Hematopoietic multipotent progenitor cell treated with erythropoietin and hydrocortisone succinate and interleukin-3 and kit ligand, for 8 days (in vitro differentiated cells): ENCODE data around the gene TRIM47.

Experiments used
- DNase-seq: peaks from one replicate; pipeline ENCODE4 v3.0.0-alpha.2; 2015

TRIM47 gene

GRCh38 chr17:75845058-75845711 is 33.2 kb downstream of the TRIM47 start:
- peak; percentile 97 for DNase-seq

GRCh38 chr17:75844530-75845057 is 33.8 kb downstream of the TRIM47 start:
- DNase-seq: peak; percentile 64

- peak; percentile 84 for DNase-seq
Measured at GRCh38 chr17:75843577-75844529, 34.5 kb downstream of the TRIM47 start, which contains the start of gene UNC13D. UNC13D (minus strand) TSS chr17:75844404; CDS start chr17:75844337, 67 bp downstream.

DNA sequence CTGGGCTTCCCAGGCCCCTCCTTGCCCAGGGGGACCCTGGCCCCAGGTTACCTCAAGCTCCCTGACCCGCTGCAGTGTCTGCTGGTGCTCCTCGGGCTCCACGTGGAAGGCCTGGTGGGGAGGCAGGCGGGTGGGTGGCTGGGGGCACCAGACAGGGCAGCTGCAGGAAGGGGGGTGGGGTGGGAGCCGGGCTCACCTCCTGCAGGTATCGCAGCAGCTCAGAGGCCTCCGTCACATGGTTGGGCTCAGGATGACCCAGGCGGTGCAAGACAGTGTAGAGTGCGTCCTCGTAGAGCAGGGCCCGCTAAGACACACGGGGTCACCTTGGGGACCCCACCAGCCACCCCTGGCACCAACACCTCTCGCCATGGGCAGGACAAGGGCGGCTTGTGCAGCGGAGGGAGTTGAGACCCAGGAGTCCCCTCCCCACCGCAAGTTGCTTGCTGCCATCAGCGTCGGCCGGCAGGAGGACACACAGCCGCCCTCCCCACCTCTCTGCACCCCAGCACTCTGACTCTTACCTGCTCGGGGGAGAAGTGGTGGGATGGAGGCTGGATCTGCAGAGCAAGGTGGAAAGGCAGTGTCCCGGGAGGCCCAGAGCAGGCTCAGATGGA is 35.3 kb downstream of the TRIM47 start:
- peak; percentile 27 for DNase-seq

DNA sequence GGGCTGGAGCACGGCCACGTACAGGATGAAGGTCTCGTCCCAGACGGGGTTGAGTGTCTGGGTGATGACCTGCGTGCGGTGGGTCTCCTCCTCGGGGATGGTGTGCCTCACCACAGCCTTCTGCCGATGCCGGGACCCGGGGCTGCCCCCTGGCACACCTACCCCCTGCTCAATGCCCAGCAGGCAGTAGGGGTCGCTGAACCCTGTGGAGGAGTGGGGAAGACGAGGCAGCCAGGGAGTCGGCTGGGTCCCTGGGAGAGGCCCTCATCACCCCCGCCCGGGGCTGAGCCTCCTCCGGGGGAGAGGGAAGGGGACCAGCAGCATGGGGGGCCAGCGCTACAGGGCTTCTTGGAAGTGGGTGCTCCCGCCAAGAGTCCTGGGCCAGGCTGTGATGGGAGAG is 36.0 kb downstream of the TRIM47 start:
- no peak for DNase-seq

DNA sequence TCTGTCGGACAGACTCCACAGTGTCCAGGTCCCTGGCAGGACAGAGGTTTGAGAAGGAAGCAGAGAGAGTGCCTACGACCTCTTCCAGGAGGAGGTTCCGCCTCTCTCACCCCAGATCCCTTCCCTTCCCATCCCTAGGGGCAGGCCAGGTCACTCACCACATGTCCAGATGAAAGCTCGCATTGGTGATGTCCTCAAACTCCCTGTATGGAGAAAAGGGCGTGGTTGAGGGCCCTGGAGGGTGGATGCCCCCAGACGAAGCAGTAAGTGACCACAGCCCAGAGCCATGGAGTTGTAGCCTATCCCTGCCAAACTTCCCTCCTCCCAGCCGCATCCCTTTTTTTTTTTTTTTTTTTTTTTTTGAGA is 37.6 kb downstream of the TRIM47 start:
- DNase-seq: no peak

DNA sequence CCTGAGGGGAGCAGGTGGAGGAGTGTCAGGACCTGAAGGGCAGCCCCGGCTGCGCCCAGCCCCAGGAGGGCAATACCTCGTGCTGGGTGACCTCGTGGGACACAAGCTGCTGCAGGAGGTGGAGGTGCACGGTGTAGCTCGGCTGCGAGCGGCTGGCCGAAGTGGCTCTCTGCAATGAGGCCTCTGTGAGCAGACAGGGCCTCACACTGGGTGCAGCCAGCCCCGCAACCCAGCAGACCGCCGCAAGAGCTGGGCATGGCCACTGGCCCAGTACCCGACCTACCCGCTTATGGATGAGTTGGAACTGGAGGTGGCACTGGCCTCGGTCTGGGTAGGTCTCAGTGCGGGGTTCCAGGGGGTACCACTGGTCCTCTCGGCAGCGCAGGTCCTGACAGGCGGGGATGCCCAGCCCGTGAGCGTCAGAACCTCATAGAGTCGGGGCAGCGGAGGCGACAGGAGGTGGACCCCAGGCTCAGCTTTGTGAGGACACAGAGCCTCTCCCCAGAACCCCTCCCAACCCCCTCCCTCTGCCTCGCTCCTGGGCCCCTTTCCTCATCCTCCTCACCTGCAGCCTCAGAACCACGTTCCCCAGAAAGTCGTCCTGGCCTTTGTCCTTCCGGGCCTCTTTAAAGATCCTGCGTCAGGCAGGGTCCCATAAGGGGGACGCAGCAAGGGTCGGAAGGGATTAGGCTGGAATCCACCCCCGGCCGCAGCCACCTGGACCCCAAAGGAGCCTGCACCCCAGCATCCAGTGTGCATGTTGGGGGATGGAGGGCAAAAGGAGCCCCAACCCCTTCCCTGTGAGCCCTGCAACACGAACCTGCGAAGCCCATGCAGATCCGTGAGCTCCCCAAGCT is 38.2 kb downstream of the TRIM47 start:
- DNase-seq: no peak

GRCh38 chr17:75838410-75838809 is 40.0 kb downstream of the TRIM47 start:
- no peak for DNase-seq

DNA sequence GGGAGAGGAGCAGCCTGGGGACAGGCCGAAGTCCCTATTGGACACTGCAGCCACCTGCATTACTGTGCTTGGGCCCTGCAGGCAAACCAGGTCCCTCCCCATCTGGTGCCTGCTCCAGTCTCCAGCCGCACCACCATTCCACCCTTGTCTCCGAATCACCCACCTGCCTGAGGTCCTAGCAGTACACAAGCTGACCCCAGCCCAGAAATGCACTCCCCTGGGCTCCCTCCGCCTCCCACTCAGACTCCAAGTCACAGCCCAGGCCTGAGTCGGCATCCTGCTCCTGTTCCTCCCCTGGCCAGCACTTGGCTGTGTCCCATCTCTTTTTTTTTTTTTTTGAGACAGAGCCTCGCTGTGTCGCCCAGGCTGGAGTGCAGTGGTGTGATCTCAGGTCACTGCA is 40.5 kb downstream of the TRIM47 start:
- no peak for DNase-seq

GRCh38 chr17:75836605-75837004 is 41.8 kb downstream of the TRIM47 start:
- DNase-seq: no peak

GRCh38 chr17:75835654-75835987 is 42.8 kb downstream of the TRIM47 start:
- DNase-seq: no peak

GRCh38 chr17:75834928-75835653 is 43.3 kb downstream of the TRIM47 start:
- DNase-seq: no peak

DNA sequence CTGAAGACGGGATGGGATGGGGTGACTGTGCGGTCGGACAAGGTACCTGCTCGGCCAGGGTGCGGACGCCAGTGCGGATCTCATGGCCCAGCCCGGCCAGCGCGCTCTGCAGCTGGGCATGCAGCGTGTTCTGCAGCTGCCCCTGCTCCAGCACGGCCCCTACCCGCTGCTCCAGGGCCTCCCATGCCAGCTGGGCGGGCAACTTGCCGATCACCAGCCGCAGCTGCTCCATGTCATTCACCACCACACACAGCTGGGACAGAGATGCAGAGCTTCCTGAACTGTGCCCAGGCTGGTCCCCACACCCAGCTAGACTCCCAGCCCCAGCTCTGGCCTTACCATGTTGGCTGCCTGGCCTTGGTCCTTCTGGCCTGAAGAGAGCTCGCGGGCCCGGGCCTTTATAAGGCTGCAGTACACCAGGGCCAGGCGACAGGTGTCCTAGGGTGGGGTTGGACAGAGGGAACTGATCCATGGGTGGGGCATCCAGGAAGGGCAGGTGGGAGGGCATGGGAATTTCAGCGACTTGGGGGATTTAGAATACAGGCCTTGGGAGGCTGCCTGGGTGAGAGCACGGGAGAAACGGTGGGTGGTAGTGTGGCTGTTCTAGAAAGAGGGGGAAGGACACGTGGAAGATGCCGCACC is 44.0 kb downstream of the TRIM47 start:
- no peak for DNase-seq

- no peak for DNase-seq
Measured at GRCh38 chr17:75832652-75833400, 45.6 kb downstream of the TRIM47 start.

- no peak for DNase-seq
Measured at GRCh38 chr17:75832164-75832651, 46.2 kb downstream of the TRIM47 start.

DNA sequence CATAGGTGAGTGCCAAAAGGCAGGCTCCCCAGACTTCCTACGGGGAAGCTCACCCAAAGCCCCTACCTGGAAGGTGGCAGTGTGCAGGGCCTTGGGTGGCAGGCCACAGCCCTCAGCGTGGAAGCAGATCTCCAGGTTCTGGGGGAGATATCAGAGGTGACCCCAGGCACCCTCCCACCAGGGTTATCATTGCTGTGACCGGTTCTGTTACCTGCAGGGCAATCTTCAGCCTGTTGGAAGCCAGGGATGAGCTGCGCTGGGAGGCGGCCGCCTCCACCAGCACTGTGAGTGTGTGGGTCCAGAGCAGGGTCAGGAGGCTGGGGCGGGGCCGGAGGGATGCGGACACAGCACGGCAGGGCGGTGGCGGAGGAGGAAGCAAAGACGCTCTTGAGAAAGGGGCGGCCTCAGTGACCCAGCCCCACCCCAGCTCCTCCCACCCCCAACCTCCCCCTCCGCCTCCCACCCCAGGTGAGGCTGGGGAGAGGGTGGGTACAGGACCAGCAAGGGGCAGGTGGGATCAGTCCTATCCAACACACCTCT is 47.3 kb downstream of the TRIM47 start:
- DNase-seq: no peak

DNA sequence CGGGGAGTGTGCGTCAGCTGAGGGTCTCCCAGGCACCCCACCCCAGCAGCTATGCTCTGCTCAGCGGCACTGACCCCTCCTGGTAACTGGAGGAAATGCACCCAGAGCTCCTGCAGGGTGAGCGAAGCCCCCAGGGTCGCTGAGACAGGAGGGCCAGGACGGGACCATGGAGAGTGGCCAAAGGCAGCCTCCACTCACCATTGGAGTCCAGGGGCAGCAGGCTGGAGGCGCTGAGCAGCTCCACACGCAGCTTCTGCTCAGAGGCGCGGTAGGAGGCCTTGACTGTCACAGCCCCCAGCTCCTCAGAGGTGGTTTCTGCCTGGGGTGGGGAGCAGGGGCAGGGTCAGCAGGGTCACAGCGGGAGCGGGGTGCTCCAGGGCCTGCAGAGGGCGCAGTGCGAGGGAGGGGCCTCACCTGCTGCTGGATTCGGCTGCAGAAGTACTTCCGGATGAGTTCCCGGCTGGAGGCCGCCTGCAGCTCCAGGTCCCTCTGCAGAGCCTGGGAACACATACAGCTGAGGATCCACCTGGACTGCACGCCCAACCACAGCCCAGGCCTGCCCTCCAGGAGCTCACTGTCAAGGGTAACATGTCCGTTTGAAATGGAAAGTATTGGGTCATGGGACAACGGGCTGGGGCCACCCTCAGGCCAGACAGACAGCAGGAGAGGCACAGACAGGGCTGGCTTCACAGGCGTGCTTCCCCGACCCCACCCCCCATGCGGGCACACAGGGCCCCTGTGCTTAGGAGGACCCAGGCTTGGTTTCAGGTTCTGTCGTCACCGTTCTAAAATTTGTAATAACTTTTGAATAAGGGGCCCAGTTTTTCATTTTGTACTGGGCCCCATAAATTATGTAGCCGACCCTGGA is 48.0 kb downstream of the TRIM47 start:
- DNase-seq: no peak

DNA sequence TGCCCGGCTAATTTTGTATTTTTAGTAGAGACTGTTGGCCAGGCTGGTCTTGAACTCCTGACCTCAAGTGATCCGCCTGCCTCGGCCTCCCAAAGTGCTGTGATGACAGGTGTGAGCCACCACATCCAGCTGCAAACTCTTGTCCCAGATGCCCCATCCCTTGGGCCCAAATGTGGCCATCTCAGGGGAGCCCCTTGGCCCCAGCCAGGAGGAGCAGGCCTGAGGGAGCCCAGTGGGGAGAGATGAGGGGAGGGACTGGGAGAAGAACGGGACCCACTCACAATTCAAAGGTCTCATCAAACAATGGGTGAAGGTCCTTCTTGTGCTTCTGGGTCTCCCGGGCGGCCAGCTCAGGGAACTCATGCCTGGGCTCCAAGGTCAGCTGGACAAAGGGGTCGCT is 48.6 kb downstream of the TRIM47 start:
- DNase-seq: no peak

DNA sequence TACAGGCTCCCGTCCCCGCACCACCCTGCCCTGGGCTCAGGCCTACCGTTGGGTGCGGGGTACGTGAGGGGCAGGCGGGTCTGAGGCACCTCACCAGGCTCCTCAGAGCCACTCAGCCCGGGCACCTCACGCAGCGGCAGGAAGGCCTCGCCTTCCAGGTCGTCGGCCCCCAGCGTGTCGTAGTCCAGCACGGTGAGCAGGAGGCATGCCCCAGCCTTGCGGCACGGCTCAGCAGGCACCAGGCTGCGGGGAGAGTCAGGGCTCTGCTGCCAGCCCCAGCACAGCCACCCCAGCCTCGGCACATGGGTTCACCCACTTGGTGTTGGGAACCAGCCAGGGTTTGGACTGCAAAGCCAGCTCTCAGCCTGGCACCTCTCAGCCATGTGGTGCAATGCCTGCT is 49.6 kb downstream of the TRIM47 start:
- DNase-seq: no peak
